A673 (cell line): Measurements from ENCODE around the gene TBC1D2B. TPM values are rescaled to one million over a fixed set of nuclear protein-coding genes. Genes with fewer than 3 reads are reported as not detected.

Source experiments
- BruUV-seq: library from RNA; stranded (reverse); fragments of 400-500 nt; replicated peaks from 2 replicates; lab custom pipeline; 2021; lab: Mats Ljungman, UMichigan
- CTCF ChIA-PET: fragments of 300-600 bp; sonication (Branson Sonifier 250); formaldehyde crosslinking; loops from one replicate; lab custom pipeline; 2022; ENCODE audit warnings: antibody characterized with exemption; lab: Charles Lee
- POLR2A ChIA-PET: fragments of 300-600 bp; sonication (Branson Sonifier 250); formaldehyde crosslinking; loops from one replicate; lab custom pipeline; 2022; ENCODE audit warnings: antibody characterized with exemption; ENCODE audit not compliant: low non-redundant PET; lab: Charles Lee
- DNase-seq: peaks from one replicate; pipeline ENCODE4 v3.0.0-alpha.2; 2015; ENCODE audit warnings: low spot score
- H3K27ac ChIP-seq: fragments of 200-600 bp; sonication (generic); 2 replicates; pipeline ENCODE4 v1.5.1; 2016; ENCODE audit warnings: mixed run types, low read depth, mild to moderate bottlenecking, mixed read lengths, antibody characterized with exemption, low read length; ENCODE audit not compliant: poor library complexity, severe bottlenecking
- H3K27me3 ChIP-seq: fragments of 200-600 bp; sonication (generic); replicated peaks from 2 replicates; pipeline ENCODE4 v1.6.1; 2017; ENCODE audit warnings: mixed run types, low read depth, mild to moderate bottlenecking, mixed read lengths, antibody characterized with exemption, low read length; ENCODE audit not compliant: insufficient read depth, poor library complexity
- H3K36me3 ChIP-seq: fragments of 200-600 bp; sonication (generic); 2 replicates; pipeline ENCODE4 v1.6.1; 2016; ENCODE audit warnings: mixed run types, mild to moderate bottlenecking, mixed read lengths, antibody characterized with exemption, low read length; ENCODE audit not compliant: insufficient read depth, poor library complexity, severe bottlenecking
- H3K4me1 ChIP-seq: fragments of 200-600 bp; sonication (generic); 2 replicates; pipeline ENCODE4 v1.6.1; 2017; ENCODE audit warnings: mixed run types, mild to moderate bottlenecking, mixed read lengths, antibody characterized with exemption, low read length; ENCODE audit not compliant: insufficient read depth, poor library complexity, severe bottlenecking
- H3K4me3 ChIP-seq: fragments of 200-600 bp; sonication (generic); 2 replicates; pipeline ENCODE4 v1.5.1; 2016; ENCODE audit warnings: low read depth, mixed run types, mild to moderate bottlenecking, mixed read lengths, low read length; ENCODE audit not compliant: poor library complexity, severe bottlenecking
- H3K9me3 ChIP-seq: fragments of 200-600 bp; sonication (generic); 2 replicates; pipeline ENCODE4 v1.6.1; 2016; ENCODE audit warnings: mixed run types, low read depth, mild to moderate bottlenecking, mixed read lengths, antibody characterized with exemption, low read length; ENCODE audit not compliant: poor library complexity, severe bottlenecking
- EZH2 ChIP-seq: fragments of 200-600 bp; sonication (generic); IDR thresholded peaks from 2 replicates; pipeline ENCODE4 v1.6.1; 2017; ENCODE audit warnings: borderline replicate concordance, low read depth, mild to moderate bottlenecking, mixed read lengths, antibody characterized with exemption, low read length; ENCODE audit not compliant: poor library complexity, severe bottlenecking
- intact Hi-C: fragments of 100-400 bp; cut with micrococcal nuclease; formaldehyde crosslinking; loops from one replicate; pipeline ENCODE4 v1.10.0; 2022; ENCODE audit not compliant: unreplicated experiment
- total RNA-seq: library from RNA; stranded (reverse); gene quantifications from 2 replicates; pipeline ENCODE4 v1.2.3, GENCODE V29; 2021
- TF ChIP-seq, protein P1 (sequence below): fragments of 300-800, 200-600 bp; sonication (generic); conservative IDR thresholded peaks from 2 replicates; pipeline ENCODE4 v1.5.1; 2017; ENCODE audit warnings: low read depth, mild to moderate bottlenecking, antibody characterized with exemption, low read length, moderate library complexity, mixed read lengths

TBC1D2B gene
- total RNA-seq, 1 experiment from 2014 or later: 26.0 TPM

DNA sequence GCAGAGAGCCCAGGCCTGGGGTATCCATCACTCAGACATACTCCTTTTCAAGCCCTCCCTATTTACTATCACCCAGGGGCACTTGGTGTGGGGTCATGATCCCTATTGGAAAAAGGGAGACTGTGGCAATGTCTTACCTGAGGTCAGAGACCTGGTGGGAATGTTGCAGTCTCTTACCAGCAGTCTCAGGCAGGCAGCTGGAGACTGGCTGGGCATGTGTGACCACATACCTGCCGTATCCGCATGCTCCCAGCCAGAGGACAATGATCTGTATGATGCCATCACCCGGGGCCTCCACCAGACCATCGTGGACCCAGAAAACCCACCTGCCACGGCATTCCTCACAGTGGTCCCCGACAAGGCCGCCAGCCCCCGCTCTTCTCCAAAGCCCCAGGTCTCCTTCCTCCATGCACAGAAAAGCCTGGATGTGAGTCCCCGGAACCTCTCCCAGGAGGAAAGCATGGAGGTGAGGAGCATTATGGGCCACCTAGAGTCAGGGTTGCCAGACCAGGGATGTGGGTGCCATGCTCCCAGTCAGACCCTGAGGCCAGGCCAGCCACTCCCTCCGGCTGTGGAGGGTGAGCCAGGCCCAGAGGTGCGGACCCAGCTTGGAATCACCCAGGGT, 20.7 kb upstream of the TBC1D2B start:
- ChIA-PET POLR2A (no interaction called here), CTCF (no interaction called here)
- no peak for DNase-seq
- Histone ChIP-seq H3K36me3 (no peaks in the 10 kb centered on the region), H3K27ac (no peak overlapping the region), H3K4me1 (no peaks in the 10 kb centered on the region), H3K9me3 (no peaks in the 10 kb centered on the region), H3K4me3 (no peak overlapping the region), H3K27me3 (no peaks in the 10 kb centered on the region)
- no TSS peak for BruUV-seq
- TF ChIP-seq EZH2: no peak
- TF ChIP-seq, protein P1, sequence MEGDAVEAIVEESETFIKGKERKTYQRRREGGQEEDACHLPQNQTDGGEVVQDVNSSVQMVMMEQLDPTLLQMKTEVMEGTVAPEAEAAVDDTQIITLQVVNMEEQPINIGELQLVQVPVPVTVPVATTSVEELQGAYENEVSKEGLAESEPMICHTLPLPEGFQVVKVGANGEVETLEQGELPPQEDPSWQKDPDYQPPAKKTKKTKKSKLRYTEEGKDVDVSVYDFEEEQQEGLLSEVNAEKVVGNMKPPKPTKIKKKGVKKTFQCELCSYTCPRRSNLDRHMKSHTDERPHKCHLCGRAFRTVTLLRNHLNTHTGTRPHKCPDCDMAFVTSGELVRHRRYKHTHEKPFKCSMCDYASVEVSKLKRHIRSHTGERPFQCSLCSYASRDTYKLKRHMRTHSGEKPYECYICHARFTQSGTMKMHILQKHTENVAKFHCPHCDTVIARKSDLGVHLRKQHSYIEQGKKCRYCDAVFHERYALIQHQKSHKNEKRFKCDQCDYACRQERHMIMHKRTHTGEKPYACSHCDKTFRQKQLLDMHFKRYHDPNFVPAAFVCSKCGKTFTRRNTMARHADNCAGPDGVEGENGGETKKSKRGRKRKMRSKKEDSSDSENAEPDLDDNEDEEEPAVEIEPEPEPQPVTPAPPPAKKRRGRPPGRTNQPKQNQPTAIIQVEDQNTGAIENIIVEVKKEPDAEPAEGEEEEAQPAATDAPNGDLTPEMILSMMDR: no peak
- intact Hi-C loops: no loop called here

DNA sequence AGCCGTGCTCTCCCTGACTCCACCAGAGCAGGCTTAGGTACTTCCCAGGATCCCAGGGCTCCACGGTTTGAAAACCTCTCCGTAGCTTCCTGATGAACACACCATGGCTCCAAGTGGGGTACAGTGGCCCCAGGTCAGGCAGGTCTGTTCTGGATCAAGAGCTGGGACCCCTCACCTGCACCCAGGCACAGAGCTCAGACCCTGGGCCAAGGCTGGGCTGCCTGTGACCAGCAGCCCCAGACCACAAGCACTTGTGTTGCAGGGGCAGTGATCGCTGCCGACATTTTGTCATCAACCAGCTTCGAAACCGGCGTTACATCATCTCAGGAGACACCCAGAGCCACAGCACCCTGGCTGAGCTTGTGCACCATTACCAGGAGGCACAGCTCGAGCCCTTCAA, 20.2 kb upstream of the TBC1D2B start:
- TF ChIP-seq, protein P1: no peak
- TF ChIP-seq EZH2: no peak
- Histone ChIP-seq H3K36me3 (no peaks in the 10 kb centered on the region), H3K9me3 (no peaks in the 10 kb centered on the region), H3K4me3 (no peak overlapping the region), H3K4me1 (no peaks in the 10 kb centered on the region), H3K27me3 (no peaks in the 10 kb centered on the region), H3K27ac (no peak overlapping the region)
- intact Hi-C loops: no loop called here
- CTCF ChIA-PET: no interaction called here
- BruUV-seq: no TSS peak
- POLR2A ChIA-PET: no interaction called here
- DNase-seq: no peak

DNA sequence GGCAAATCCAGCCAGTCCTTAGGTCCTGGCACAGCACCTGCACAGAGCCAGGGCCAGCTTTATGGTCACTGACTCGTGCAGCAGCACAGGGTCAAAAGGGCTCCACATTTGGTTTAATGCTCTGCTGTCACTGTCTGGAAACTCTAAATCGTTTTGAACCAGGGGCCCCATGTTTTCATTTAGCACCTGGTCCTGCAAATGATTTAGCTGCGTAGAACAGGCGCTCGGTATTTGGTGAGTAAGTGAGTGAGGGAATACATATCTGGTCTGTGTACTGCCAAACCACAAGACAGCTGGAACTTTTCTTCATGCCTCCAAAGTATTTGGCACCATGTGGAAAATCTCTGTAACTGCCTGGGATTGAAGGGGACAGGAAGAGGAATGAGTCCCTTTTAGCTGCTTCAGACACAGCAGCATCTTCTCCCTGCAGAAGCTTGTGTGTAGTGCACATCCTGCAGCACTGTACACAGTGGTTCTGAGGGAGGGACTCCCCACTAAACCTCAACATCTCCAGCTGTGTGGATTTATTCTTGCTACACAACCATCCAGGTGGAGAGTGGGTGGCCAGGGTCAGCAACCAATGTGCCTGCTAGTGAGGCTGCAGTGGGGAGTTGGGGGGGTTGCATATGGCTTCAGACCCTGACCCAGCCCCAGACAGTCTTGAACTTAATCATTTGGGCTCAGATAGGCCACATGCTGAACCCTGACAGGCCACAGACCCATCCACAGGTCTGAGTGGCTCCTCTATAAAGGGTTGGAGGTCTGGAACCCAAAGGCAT, 15.9 kb upstream of the TBC1D2B start:
- TF ChIP-seq, protein P1: no peak
- no peak for TF ChIP-seq EZH2
- DNase-seq: no peak

More for the DNA sequence above, 15.9 kb upstream of the TBC1D2B start:
- Histone ChIP-seq H3K4me3 (no peak overlapping the region), H3K27ac (no peak overlapping the region), H3K36me3 (no peaks in the 10 kb centered on the region), H3K9me3 (no peaks in the 10 kb centered on the region), H3K4me1 (no peaks in the 10 kb centered on the region), H3K27me3 (no peaks in the 10 kb centered on the region)
- BruUV-seq: no TSS peak
- ChIA-PET POLR2A (no interaction called here), CTCF (no interaction called here)
- intact Hi-C loops: no loop called here
